ENCODE data around the gene ATXN1.
"Not testable (repeated sequence)": the region's sequence is repeated elsewhere in the genome, so short reads cannot be mapped to it uniquely, and the experiment has no call there.

ATXN1 gene

GRCh38 chr6:16412982-16413381 is 348.3 kb downstream of the ATXN1 start:
- no peak for DNase-seq (ENCODE audit: low read depth in 2 of 2)

GRCh38 chr6:16412171-16412570 is 349.1 kb downstream of the ATXN1 start:
- no peak for DNase-seq (ENCODE audit: low read depth in 2 of 2)

GRCh38 chr6:16409531-16410441 is 351.5 kb downstream of the ATXN1 start:
- peak in 1 of 2 donors; percentile 17 for DNase-seq (ENCODE audit: low read depth in 2 of 2)

GRCh38 chr6:16408766-16409165 is 352.5 kb downstream of the ATXN1 start:
- no peak for DNase-seq (ENCODE audit: low read depth in 2 of 2)

GRCh38 chr6:16406966-16407365 is 354.3 kb downstream of the ATXN1 start:
- no peak for DNase-seq (ENCODE audit: low read depth in 2 of 2)

GRCh38 chr6:16406538-16406937 is 354.7 kb downstream of the ATXN1 start:
- DNase-seq (ENCODE audit: low read depth in 2 of 2): not testable (repeated sequence)

- DNase-seq (ENCODE audit: low read depth in 2 of 2): no peak
Observed at GRCh38 chr6:16405375-16405774, 355.9 kb downstream of the ATXN1 start.

- DNase-seq (ENCODE audit: low read depth in 2 of 2): no peak
Observed at GRCh38 chr6:16404456-16404855, 356.8 kb downstream of the ATXN1 start.

GRCh38 chr6:16403831-16404230 is 357.4 kb downstream of the ATXN1 start:
- no peak for DNase-seq (ENCODE audit: low read depth in 2 of 2)

- no peak for DNase-seq (ENCODE audit: low read depth in 2 of 2)
Observed at GRCh38 chr6:16402581-16402900, 358.7 kb downstream of the ATXN1 start.

- no peak for DNase-seq (ENCODE audit: low read depth in 2 of 2)
Observed at GRCh38 chr6:16400248-16400760, 361.0 kb downstream of the ATXN1 start.

GRCh38 chr6:16399695-16400094 is 361.6 kb downstream of the ATXN1 start:
- DNase-seq (ENCODE audit: low read depth in 2 of 2): no peak

GRCh38 chr6:16399158-16399557 is 362.1 kb downstream of the ATXN1 start:
- DNase-seq (ENCODE audit: low read depth in 2 of 2): no peak

GRCh38 chr6:16398587-16398986 is 362.7 kb downstream of the ATXN1 start:
- DNase-seq (ENCODE audit: low read depth in 2 of 2): no peak

- no peak for DNase-seq (ENCODE audit: low read depth in 2 of 2)
Observed at GRCh38 chr6:16397623-16398022, 363.6 kb downstream of the ATXN1 start.

- DNase-seq (ENCODE audit: low read depth in 2 of 2): no peak
Observed at GRCh38 chr6:16396497-16397319, 364.6 kb downstream of the ATXN1 start.

GRCh38 chr6:16394632-16395031 is 366.6 kb downstream of the ATXN1 start:
- no peak for DNase-seq (ENCODE audit: low read depth in 2 of 2)

- DNase-seq (ENCODE audit: low read depth in 2 of 2): no peak
Observed at GRCh38 chr6:16393326-16393725, 367.9 kb downstream of the ATXN1 start.

GRCh38 chr6:16392010-16392409 is 369.2 kb downstream of the ATXN1 start:
- DNase-seq (ENCODE audit: low read depth in 2 of 2): no peak

GRCh38 chr6:16391451-16391912 is 369.8 kb downstream of the ATXN1 start:
- DNase-seq (ENCODE audit: low read depth in 2 of 2): no peak

- DNase-seq (ENCODE audit: low read depth in 2 of 2): not testable (repeated sequence)
Observed at GRCh38 chr6:16390909-16391450, 370.3 kb downstream of the ATXN1 start.

- DNase-seq (ENCODE audit: low read depth in 2 of 2): no peak
Observed at GRCh38 chr6:16389642-16390041, 371.6 kb downstream of the ATXN1 start.
